HS-27A (cell line): Measurements from ENCODE around the gene WDR43.
A peak's percentile ranks its signal among the peaks of the same experiment; 100 is the strongest.

Experiments used
- DNase-seq: peaks from one replicate; pipeline ENCODE4 v3.0.0-alpha.2; 2012; ENCODE audit warnings: low read depth, missing footprints

The WDR43 gene

GRCh38 chr2:28909655-28910353 is 15.3 kb downstream of the WDR43 start:
- DNase-seq = no peak

- DNase-seq = no peak
These were observed 21.5 kb downstream of the WDR43 start for GRCh38 chr2:28915939-28916338.

- no peak for DNase-seq
These were observed 32.4 kb downstream of the WDR43 start for GRCh38 chr2:28926847-28927246.

- DNase-seq = no peak
These were observed 33.0 kb downstream of the WDR43 start for GRCh38 chr2:28927469-28927868.

- no peak for DNase-seq
These were observed 33.4 kb downstream of the WDR43 start for GRCh38 chr2:28927878-28928277.

GRCh38 chr2:28929581-28929980 is 35.1 kb downstream of the WDR43 start:
- DNase-seq = no peak

GRCh38 chr2:28930205-28930604 is 35.7 kb downstream of the WDR43 start:
- DNase-seq = no peak

- no peak for DNase-seq
These were observed 40.3 kb downstream of the WDR43 start for GRCh38 chr2:28934769-28935168.

GRCh38 chr2:28941008-28941407 is 46.5 kb downstream of the WDR43 start:
- no peak for DNase-seq

GRCh38 chr2:28944535-28945248 is 50.2 kb downstream of the WDR43 start:
- no peak for DNase-seq

GRCh38 chr2:28948160-28948559 is 53.7 kb downstream of the WDR43 start:
- DNase-seq = no peak

- DNase-seq = no peak
These were observed 54.7 kb downstream of the WDR43 start for GRCh38 chr2:28949190-28949589.

GRCh38 chr2:28949617-28950305 is 55.3 kb downstream of the WDR43 start:
- DNase-seq = no peak

GRCh38 chr2:28950941-28951630 is 56.6 kb downstream of the WDR43 start:
- no peak for DNase-seq

- no peak for DNase-seq
These were observed 57.7 kb downstream of the WDR43 start for GRCh38 chr2:28951910-28952835.

GRCh38 chr2:28952836-28953211 is 58.4 kb downstream of the WDR43 start:
- no peak for DNase-seq

GRCh38 chr2:28955467-28955866 is 61.0 kb downstream of the WDR43 start:
- no peak for DNase-seq

- DNase-seq = no peak
These were observed 62.0 kb downstream of the WDR43 start for GRCh38 chr2:28956415-28956826.

GRCh38 chr2:28956890-28957289 is 62.4 kb downstream of the WDR43 start:
- DNase-seq = no peak

GRCh38 chr2:28958689-28959088 is 64.2 kb downstream of the WDR43 start:
- DNase-seq = peak; percentile 54

- DNase-seq = no peak
These were observed 65.9 kb downstream of the WDR43 start for GRCh38 chr2:28960401-28960800.
